NCI-H345 (cell line): ENCODE measurements around the gene ELF2.
"Not testable (repeated sequence)": the region's sequence is repeated elsewhere in the genome, so short reads cannot be mapped to it uniquely, and the experiment has no call there.

Source experiments
- DNase-seq: peaks from one replicate; lab custom pipeline; 2025; lab: John Stamatoyannopoulos, UW

Gene ELF2

GRCh38 chr4:139184129-139184528, 7.1 kb upstream of the ELF2 start:
- DNase-seq = no peak

DNA sequence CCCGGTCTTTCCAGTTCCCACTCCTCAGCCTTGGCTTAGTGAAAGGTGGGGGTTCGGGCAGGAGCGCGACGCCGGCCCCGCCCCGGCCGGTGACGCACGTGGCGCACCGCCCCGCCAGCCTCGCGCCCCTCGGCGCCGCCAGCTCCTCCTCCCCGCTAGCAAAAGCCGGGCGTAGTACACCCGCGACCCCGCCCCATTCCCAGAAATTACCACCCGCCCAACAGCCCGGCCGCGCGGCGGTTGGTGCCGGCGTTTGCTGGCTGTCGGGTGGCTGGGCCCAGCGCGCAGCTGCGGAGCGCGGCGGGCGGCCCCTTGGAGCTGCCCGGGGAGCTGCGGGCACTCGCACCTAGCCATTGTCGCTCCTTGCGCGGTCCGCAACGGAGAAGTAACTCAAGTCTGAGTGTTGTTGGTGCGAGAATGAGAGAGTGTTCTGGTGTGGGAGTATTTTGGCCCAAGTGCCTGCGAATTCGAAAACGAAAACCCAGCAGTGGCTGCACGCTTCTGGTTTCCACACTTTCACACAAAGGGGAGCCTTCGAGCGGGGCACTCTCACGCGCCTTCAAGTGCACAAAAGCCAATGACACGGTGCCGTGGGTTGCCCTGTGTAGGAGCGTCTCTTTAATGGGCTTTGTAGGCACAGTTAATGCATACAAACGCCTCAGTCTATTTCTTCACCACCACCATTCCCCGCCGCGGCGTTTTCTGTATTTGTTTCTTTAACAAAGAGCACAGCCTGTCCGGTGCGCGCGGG, 1.0 kb upstream of the ELF2 start:
- peak; percentile 95 for DNase-seq

DNA sequence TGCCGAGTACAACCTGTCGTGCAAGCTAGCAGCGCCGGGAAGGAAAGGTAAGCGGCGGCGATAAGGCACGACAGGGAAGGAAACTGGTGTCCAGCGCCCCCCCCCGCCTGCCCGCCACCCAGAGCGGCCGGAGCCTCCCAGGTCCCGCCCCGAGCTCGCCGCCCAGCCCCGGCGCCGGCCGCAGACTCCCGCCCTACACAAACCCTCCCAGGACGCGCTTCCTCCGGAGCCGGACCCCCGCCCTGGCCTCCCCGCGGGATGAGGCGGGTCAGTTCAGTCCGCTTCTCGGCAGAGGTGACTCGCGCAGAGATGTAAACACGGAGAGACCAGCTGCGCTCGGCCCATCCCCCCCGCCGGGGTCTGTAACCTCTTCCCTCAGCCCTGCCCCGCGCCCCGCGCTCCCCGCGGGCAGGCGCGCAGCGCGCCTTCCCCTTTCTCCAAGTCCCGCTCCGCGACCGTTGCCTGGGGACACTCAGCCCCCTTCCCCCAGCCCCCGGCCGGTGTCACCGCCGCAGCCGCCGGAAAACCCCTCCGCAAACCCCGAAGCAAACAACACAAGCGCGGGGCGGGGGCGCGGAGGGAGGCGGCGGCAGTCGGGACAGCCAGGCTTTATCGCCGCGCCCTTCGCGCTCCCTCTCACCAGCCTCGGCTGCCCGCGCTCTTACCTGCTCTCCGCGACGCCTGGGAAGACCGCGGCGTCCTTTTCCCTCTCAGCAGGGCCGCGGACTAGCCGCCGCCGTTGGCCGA, 543 bp downstream of the ELF2 start:
- peak; percentile 64 for DNase-seq

DNA sequence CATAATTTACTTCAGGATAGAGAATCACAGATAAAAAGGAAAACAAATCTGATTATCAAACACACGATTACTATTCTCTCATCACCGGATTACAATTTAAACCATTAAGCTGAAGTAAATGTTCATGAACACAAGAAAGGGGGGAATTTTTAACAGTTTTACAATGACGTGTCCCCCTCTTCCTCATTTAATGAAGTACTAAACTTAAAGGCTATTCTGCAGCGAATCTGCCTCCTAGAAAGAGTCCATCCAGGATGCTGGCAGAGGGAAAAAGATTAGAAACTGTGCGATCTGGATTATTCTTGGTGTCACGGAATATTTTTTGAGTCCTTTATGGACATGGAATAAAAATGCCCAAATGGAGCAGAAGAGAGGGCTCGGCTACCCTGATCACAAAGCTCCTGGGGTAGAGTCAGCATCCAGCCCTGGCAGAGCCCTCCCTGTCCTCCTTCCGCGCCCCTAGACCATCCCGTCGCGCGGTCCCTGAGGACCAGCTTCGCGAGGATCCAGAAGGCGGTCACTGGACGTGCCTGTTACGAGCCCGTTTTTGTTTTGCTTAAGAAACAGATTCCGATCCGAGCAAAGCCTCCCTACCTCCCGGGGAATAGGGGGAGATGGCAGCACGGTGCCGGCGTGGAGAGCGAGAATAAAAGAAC, 1.2 kb downstream of the ELF2 start:
- DNase-seq = no peak

DNA sequence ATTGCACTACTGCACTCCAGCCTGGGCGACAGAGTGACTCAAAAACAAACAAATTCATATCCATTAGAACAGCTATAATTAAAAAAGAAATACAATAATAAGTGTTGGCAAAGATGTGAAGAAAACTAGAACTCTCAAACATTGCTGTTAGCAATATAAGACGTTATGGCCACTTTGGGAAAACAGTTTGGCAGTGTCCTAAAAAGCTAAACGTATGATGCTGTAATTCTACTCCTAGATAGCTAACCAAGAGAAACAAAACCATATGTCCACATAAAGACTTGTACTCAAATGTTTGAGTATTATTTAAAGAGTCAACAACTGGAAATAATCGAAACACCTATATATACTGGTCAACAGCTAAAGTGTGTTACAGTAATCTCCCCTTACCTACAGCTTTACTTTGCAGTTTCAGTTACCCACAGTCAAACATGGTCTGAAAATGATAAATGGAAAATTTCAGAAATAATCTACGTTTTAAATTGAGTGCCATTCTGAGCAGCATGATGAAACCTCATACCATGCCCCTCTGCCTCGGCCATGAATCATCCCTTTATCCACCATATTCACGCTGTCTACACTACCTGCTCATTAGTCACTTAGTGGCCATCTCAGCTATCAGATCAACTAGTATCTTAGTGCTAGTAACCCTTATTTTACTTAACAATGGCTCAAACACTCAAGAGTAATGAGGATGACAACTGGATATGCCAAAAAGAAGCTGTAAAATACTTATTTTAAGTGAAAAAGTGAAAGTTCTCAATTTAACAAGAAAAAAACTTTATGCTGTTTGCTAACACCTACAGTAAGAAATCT, 4.9 kb downstream of the ELF2 start:
- DNase-seq = no peak

GRCh38 chr4:139170932-139171331, 6.1 kb downstream of the ELF2 start:
- DNase-seq = no peak

DNA sequence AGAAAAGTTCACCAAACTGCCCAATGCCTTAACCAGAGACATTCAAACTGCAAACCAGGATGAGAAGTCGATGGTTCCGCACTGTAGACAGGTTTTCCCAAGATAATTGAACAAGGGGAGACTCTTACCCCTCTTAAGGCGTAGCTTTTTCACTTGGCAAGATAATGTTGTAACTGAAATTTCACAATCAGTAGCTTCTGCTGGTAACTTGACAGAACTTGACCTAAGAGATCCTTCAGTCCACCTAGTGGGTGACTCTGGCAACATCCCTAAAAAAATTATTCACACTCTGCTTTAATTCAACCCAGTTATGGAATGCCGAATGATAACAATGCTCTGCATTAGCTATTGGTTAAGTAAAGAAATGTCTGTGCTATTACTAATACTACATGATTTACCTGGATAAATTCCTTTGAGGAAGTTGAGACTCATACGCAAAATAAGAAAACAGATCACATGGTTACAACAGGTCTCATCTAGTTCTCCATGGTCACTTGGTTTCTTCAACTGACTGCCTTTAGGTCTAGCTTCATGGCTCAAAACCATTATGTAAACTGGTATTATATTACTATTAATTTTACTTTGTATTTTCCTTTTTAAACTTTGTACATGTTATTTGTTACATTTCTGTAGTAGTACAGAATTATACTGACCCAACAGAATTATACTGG, 9.1 kb downstream of the ELF2 start:
- DNase-seq = no peak

DNA sequence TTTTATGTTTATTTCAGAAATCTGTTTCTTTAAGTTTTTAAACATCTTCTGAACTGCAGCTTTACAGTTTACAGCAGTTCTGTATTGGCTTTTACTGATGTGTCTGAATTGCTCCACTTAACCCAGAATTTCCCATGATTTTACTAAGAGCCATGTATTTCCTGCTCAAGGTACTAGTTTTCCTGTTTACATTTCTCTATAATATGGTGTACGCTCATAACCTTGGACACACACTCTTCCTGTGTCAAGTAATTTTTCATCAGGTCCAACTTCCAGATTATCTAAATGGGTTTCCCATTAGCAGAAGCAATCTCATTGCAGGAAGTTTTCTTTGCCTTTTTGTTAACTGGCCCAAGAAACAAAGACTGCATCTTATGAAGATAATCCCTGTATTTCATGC, 12.3 kb downstream of the ELF2 start:
- no peak for DNase-seq

GRCh38 chr4:139163806-139164206, 13.2 kb downstream of the ELF2 start:
- DNase-seq = no peak

DNA sequence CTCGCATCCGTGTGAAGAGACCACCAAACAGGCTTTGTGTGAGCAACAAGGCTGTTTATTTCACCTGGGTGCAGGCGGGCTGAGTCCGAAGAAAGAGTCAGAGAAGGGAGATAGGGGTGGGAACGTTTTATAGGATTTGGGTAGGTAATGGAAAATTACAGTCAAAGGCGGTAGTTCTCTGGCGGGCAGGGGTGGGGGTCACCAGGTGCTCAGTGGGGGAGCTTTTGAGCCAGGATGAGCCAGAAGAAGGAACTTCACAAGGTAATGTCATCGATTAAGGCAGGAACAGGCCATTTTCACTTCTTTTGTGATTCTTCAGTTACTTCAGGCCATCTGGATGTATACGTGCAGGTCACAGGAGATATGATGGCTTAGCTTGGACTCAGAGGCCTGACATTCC, 19.0 kb downstream of the ELF2 start:
- not testable (repeated sequence) for DNase-seq

GRCh38 chr4:139154952-139155557, 22.0 kb downstream of the ELF2 start:
- no peak for DNase-seq

DNA sequence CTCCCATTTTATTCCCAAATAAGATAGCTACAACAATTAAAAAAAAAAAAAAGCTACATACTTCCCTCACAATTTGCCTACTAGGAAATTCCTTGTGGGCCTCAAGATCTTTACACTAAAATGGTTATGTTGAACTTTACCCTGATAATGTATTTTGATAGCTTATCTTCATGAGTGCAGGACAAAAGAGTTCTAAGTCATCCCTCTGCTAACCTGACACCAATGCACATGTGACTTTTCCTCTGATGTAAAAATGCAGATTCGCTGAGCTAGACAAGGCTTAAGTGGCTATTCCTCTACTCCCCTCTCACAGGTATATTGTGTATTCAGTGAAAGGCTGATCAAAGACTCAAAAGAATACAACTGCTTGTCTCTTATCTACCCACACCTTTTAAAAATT, 22.5 kb downstream of the ELF2 start:
- no peak for DNase-seq

DNA sequence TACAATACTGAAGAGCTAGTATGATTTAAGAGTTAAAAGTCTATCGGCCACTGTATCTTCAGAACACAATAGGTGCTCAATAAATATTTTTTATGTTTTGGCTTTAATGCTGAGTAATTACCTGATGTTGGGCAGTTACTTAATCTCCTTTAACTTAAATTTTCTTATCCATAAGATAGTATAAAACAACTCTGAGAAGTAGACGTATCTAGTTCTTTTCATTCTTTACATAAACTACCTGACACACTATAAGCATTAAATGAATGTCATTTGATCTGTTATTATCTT, 22.9 kb downstream of the ELF2 start:
- no peak for DNase-seq

DNA sequence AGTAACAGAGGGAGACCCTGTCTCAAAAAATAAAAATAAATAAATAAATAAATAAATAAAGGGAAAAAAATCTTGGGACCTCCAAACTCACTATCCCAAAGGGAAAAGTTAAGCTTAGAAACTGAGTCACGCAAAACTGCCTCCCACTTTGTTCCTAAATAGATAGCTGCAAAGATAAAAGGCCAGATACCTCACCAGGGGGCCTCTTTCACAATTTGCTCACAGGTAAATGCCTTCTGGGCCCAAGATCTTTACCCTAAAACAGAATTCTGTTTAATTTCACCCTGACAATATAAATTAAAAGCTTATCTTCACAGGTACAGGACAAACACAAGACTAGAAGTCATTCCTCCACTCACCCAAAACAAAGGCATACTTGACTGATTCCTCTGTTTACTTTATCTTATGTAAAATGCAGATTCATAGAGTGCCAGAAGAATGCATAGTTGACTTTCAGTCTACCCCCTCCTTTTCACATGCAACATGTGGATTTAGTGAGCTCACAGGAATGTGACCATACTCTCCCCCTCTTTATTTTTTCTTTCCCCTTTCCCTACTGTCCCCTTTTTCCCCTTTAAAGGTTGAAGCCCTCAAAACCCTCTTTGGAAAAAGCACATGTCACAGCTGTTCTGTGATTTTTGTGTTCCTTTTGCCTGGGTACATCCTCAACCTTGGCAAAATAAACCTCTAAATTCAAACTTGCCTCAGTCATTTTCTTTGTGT, 23.4 kb downstream of the ELF2 start:
- DNase-seq = no peak

- no peak for DNase-seq
These were observed 24.8 kb downstream of the ELF2 start for GRCh38 chr4:139152249-139152648.

DNA sequence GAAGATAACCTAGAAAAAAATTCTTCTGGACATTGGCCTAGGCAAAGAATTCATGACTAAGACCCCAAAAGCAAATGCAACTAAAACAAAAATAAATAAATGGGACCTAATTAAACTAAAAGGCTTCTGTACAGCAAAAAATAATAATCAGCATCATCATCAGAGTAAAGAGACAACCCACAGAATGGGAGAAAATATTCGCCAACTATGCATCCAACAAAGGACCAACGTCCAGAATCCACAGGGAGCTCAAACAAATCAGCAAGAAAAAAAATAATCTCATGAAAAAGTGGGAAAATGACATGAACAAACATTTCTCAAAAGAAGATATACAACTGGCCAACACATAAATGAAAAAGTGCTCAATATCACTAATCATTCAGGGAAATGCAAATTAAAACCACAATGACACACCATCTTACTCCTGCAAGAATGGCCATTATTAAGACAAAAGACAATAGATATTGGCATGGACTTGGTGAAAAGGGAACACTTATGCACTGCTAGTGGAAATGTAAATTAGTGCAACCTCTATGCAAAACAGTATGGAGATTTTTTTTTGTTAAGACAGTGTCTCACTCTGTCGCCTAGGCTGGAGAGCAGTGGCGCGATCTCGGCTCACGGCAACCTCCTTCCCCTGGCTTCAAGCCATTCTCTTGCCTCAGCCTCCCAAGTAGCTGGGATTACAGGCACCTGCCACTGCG, 29.9 kb downstream of the ELF2 start:
- no peak for DNase-seq

- no peak for DNase-seq
These were observed 31.5 kb downstream of the ELF2 start for GRCh38 chr4:139145552-139145932.

DNA sequence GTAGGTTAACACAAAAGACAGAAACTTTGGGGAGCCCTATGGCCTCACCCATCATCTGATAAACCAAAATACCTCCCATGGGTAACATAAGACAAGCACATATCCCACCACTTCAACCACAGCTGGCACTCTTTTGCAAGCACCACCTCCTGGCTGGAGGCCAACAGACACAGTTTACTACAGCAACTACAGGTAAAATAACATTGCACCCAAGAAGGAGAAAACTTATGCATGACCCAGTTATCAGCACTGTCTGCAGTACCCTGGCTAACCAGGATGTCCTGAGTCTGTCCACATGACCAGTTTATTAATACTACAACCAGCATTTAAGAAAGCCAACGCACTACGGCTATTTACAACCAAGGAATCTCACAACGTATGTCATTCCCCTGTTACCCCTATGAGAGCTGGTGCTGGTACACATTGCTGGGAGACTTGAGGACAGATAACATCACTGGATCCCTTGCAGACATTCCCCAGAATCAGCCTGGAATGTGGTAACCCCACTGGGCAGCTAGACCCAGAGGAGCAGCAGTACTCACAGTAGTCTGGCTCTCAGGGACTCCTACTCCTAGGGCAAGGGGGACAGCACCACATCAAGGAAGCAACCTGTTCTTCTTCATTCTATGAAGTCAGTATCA, 32.0 kb downstream of the ELF2 start:
- DNase-seq = peak; percentile 43

GRCh38 chr4:139144161-139144859, 32.7 kb downstream of the ELF2 start:
- DNase-seq = no peak
